Ishikawa (cell line): Measurements from ENCODE around the gene ANKLE1.

Source experiments
- CEBPB ChIP-seq: IDR thresholded peaks from 2 replicates; pipeline ENCODE4 v1.6.1; 2012
- CREB1 ChIP-seq: IDR thresholded peaks from 2 replicates; pipeline ENCODE4 v1.6.1; 2012; ENCODE audit warnings: low read depth
- EGR1 ChIP-seq: IDR thresholded peaks from 2 replicates; pipeline ENCODE4 v1.6.1; 2012
- EP300 ChIP-seq: IDR thresholded peaks from 2 replicates; pipeline ENCODE4 v1.6.1; 2012; ENCODE audit warnings: borderline replicate concordance
- FOXM1 ChIP-seq: IDR thresholded peaks from 2 replicates; pipeline ENCODE4 v1.6.1; 2012; ENCODE audit warnings: low read depth, borderline replicate concordance
- NFIC ChIP-seq: IDR thresholded peaks from 2 replicates; pipeline ENCODE4 v1.6.1; 2012
- RAD21 ChIP-seq: IDR thresholded peaks from 2 replicates; pipeline ENCODE4 v1.6.1; 2012; ENCODE audit warnings: low read depth
- TAF1 ChIP-seq: IDR thresholded peaks from 2 replicates; pipeline ENCODE4 v1.6.1; 2012; ENCODE audit warnings: low read depth, mild to moderate bottlenecking
- TCF12 ChIP-seq: IDR thresholded peaks from 2 replicates; pipeline ENCODE4 v1.6.1; 2012; ENCODE audit warnings: low read depth
- TEAD4 ChIP-seq: IDR thresholded peaks from 2 replicates; pipeline ENCODE4 v1.6.1; 2012
- YY1 ChIP-seq: IDR thresholded peaks from 2 replicates; pipeline ENCODE4 v1.6.1; 2012; ENCODE audit warnings: low read depth
- ZBTB7A ChIP-seq: IDR thresholded peaks from 2 replicates; pipeline ENCODE4 v1.6.1; 2012; ENCODE audit warnings: low read depth
- TF ChIP-seq, protein P1 (sequence below): IDR thresholded peaks from 2 replicates; pipeline ENCODE4 v1.6.1; 2012
- TF ChIP-seq, protein P2 (sequence below): IDR thresholded peaks from 2 replicates; pipeline ENCODE4 v1.6.1; 2012
- TF ChIP-seq, protein P3 (sequence below): IDR thresholded peaks from 2 replicates; pipeline ENCODE4 v1.6.1; 2012; ENCODE audit warnings: low read depth, mild to moderate bottlenecking

ANKLE1 gene

DNA sequence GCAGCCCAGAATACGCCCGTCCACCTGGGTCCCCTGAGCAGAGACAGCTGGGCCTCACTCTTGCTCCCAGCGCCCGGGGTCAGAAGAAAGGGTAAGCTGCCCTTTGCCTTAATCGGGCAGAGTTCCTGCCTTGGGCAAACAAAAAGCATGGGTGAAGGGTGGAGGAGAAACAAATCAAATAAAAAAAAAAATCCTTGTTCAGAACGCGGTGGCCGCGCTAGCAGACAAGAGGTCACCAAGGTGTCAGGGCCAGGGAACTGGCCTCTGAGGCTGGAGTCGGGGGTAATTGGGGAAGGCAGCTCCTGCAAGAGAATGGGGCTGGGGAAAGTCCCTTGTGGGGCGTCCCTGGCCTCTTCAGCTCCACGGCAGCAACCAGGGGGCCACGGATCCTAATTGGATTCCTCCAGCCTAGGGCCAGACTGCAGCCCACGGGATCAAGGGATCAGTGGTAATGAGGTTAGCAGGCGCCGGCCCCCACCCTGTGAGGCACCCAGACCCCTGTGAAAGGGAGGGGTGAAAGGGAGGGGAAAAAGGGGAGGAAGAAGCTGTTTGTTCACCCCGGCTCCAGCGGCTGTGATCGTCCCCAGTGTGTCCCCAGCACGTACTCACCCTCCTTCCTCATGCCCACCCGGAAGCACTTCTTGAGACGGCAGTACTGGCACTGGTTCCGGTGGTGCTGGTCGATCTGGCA is 41.5 kb upstream of the ANKLE1 start:
- TF ChIP-seq, protein P1, sequence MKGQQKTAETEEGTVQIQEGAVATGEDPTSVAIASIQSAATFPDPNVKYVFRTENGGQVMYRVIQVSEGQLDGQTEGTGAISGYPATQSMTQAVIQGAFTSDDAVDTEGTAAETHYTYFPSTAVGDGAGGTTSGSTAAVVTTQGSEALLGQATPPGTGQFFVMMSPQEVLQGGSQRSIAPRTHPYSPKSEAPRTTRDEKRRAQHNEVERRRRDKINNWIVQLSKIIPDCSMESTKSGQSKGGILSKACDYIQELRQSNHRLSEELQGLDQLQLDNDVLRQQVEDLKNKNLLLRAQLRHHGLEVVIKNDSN, result no peak
- TF ChIP-seq NFIC, result no peak
- no peak for TF ChIP-seq ZBTB7A
- no peak for TF ChIP-seq EGR1
- TF ChIP-seq, protein P2, sequence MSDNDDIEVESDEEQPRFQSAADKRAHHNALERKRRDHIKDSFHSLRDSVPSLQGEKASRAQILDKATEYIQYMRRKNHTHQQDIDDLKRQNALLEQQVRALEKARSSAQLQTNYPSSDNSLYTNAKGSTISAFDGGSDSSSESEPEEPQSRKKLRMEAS, result no peak

DNA sequence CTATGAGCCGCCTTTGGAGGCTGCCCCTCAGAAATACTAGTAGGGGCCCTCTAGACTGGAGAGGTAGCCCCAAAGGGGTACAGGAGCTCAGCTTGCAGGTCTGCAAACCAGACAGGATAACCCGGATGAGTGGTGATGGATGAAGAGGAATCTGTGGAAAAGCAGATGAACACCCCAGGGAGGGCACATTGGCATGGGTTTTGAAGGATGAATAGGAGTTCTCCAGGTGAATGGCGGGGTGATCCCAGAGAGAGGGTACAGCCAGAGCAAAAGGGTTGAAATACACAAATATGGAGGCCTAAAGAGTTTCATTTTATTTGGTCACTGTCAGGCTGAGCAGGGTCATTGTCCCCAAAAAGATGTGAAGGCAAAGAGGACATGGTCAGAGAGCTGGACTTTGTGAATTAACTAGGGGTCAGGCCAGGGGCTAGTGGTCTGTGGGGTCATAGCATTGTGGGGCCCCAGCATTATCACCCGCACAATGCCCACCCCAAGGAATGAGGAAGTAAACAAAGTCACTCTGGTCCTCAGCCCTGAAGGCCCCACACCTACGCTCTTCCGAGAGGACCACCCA is 40.8 kb upstream of the ANKLE1 start:
- no peak for TF ChIP-seq TCF12
- no peak for TF ChIP-seq TAF1
- TF ChIP-seq TEAD4, result no peak
- TF ChIP-seq EGR1, result no peak
- TF ChIP-seq NFIC, result no peak
- TF ChIP-seq, protein P1, result no peak
- TF ChIP-seq CEBPB, result no peak

DNA sequence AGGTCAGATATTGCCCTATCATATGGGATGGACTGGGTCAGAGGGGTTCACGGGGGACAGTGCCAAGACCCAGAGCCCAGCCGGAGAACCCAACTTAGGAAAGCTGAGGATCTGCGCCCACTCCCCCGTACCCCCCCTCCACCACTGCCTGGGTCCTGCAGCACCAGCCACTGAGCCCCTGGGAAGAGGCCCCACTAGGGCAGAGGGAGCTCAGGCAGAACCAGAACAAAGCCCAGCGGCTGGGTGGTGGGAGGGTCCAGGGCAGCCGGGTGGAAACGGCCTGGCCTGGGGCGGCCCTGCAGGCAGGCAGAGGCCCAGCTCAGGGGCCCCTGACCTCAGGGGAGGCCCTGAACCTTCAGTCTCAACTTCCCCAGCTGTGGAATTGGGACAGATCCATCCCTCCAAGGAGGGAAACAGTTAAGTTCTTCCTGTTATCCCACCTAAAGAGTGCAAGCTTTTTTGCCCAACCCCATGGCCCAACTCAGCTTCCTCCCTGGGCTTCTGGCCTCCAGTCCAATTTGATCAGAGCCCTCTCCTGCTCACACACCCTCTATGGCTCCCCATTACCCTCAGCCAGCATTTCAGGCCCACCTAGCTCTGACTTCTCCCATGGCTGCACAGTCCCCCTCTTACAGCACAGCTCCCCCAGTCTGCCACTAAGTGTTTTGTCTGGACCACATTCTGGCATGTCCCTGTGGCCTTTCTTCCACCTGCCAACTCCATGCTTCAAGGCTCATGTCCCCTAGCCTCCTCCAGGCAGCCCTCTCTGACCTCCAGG is 39.1 kb upstream of the ANKLE1 start:
- TF ChIP-seq TAF1 (no peak), EP300 (peak; percentile 65), TCF12 (peak; percentile 66), NFIC (0 out of 2 replicates have a peak, but pooled peaks have one; percentile 7), CEBPB (no peak), CREB1 (no peak), TEAD4 (no peak), YY1 (no peak), ZBTB7A (peak; percentile 79; the same call in 1 of the 2 replicates), EGR1 (no peak), FOXM1 (no peak)

DNA sequence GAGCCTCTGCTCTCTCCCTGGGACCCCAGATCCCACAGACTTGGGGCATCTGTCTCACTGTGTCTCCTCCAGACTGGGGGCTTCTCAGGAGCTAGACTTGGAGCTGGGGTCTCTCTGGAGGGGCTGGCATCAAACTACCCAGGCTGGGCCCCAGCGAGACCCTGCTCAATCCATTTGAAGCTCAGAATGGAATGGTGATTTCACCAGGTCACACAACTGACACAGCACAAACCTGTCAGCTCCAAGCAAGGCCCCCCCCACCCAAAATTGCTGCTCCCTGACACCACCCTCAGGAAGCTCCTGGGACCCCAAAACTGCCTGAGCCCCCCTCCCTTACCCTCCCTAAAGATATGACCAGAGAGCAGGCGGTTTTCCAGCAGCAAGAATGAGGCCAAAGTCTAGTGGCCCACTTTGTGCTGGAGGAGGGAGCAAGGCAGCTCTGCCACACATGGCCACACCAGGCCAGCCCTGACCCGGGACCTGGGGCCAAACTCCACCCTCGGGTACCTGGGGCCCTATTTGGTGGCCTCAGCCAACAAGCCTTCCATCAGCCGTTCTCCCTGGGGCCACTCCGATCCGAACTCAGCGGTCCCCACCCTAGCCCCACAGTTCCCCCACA is 38.4 kb upstream of the ANKLE1 start:
- TF ChIP-seq NFIC (no peak), YY1 (no peak), TCF12 (no peak), TAF1 (no peak), CREB1 (no peak), FOXM1 (no peak), EGR1 (no peak), CEBPB (no peak), TEAD4 (no peak), EP300 (no peak), ZBTB7A (no peak; the same call in 1 of the 2 replicates), RAD21 (no peak)
- TF ChIP-seq, protein P3, sequence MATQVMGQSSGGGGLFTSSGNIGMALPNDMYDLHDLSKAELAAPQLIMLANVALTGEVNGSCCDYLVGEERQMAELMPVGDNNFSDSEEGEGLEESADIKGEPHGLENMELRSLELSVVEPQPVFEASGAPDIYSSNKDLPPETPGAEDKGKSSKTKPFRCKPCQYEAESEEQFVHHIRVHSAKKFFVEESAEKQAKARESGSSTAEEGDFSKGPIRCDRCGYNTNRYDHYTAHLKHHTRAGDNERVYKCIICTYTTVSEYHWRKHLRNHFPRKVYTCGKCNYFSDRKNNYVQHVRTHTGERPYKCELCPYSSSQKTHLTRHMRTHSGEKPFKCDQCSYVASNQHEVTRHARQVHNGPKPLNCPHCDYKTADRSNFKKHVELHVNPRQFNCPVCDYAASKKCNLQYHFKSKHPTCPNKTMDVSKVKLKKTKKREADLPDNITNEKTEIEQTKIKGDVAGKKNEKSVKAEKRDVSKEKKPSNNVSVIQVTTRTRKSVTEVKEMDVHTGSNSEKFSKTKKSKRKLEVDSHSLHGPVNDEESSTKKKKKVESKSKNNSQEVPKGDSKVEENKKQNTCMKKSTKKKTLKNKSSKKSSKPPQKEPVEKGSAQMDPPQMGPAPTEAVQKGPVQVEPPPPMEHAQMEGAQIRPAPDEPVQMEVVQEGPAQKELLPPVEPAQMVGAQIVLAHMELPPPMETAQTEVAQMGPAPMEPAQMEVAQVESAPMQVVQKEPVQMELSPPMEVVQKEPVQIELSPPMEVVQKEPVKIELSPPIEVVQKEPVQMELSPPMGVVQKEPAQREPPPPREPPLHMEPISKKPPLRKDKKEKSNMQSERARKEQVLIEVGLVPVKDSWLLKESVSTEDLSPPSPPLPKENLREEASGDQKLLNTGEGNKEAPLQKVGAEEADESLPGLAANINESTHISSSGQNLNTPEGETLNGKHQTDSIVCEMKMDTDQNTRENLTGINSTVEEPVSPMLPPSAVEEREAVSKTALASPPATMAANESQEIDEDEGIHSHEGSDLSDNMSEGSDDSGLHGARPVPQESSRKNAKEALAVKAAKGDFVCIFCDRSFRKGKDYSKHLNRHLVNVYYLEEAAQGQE, result no peak
- TF ChIP-seq, protein P1, result no peak
- TF ChIP-seq, protein P2, result no peak

DNA sequence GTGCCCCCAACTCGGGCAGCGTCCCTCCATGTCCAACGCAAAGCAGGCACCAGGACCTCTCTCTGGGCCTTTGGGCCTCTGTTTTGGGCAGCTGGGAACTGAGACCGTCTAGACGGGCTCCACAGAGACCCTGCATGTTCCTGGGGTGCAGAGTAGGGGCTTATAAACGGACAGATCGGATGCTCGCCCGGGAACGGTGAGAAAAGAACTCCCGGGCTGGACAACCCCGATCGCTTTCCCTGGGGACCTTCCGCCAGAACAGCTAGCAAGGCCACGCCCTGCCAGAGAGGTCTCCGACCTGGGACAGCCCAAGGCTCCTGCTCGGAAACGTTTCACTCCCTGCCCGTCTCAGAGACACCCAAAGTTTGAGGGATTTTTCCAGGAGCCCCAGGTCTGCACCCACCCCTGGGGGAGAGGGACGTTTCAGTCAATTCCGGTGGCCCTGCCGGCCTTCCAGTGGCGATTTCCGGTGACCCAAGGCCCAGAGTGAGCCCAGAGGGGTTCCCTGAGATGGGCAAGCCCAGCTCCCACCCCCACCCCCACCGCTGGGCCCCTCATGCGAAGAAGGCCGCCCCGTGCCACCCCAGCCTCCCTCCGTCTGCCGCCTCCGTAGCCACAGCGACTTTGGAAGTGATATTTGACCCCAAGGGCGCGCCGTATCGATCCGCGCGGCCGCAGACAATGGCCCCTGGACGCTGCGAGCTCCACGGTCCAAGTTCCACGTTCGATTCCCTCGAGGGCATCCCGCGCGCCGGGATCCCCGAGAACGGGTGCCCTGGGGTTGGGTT is 37.7 kb upstream of the ANKLE1 start:
- TF ChIP-seq TEAD4 (no peak), TAF1 (0 out of 2 replicates have a peak, but pooled peaks have one; percentile 15)
